Loucy (cell line): ENCODE results near the gene OR5AU1.

Experiments used
- EZH2phosphoT487 ChIP-seq: fragments of 200-600 bp; IDR thresholded peaks from 2 replicates; pipeline ENCODE4 v1.6.1; 2018; ENCODE audit warnings: antibody characterized with exemption, mild to moderate bottlenecking, moderate library complexity, borderline replicate concordance
- TF ChIP-seq, protein P1 (sequence below): fragments of 200-600 bp; sonication (generic); conservative IDR thresholded peaks from 2 replicates; pipeline ENCODE4 v1.5.1; 2014; ENCODE audit warnings: mild to moderate bottlenecking, antibody characterized with exemption, low read length

DNA sequence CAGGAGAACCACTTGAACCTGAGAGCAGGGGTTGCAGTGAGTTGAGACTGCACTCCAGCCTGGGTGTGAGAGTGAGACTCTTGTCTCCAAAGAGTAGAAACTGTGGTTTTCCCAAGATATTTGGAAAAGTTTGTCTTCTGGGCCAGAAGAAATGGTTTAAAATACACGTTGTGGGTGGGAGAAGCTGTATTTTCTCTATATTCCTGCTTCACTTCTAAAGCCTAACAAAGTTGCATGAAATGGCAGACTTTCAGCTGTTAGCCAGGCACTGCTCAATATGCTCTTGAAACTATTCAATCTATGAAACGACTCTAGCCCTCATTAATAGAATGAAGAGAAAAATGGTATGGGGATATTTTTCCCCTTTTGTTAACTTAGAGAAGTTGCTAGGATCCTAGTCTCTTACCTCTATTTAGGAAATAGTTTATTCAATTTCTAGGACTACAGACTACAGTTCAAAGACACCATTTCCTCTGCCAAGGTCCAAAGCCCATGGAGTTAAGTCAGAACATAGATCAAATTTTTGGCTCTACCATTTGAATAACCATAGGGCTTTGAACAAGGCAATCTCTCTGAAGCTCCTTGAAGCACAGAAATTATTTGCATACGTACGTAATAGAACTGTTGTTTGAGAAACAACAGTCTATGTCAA lies 49.3 kb upstream of the OR5AU1 start:
- TF ChIP-seq, protein P1, sequence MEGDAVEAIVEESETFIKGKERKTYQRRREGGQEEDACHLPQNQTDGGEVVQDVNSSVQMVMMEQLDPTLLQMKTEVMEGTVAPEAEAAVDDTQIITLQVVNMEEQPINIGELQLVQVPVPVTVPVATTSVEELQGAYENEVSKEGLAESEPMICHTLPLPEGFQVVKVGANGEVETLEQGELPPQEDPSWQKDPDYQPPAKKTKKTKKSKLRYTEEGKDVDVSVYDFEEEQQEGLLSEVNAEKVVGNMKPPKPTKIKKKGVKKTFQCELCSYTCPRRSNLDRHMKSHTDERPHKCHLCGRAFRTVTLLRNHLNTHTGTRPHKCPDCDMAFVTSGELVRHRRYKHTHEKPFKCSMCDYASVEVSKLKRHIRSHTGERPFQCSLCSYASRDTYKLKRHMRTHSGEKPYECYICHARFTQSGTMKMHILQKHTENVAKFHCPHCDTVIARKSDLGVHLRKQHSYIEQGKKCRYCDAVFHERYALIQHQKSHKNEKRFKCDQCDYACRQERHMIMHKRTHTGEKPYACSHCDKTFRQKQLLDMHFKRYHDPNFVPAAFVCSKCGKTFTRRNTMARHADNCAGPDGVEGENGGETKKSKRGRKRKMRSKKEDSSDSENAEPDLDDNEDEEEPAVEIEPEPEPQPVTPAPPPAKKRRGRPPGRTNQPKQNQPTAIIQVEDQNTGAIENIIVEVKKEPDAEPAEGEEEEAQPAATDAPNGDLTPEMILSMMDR = no peak
- no peak for TF ChIP-seq EZH2phosphoT487
